MM.1S (cell line): ENCODE measurements around the gene WDR70.

Experiments
- DNase-seq: peaks from one replicate; pipeline ENCODE4 v3.0.0-alpha.2; 2015
- H2AFZ ChIP-seq: fragments of 300-600 bp; sonication (generic); 2 replicates; pipeline ENCODE4 v1.6.0; 2016; ENCODE audit warnings: antibody characterized with exemption, low read length
- H3F3A ChIP-seq: fragments of 300-600 bp; sonication (generic); 2 replicates; pipeline ENCODE4 v1.6.1; 2016; ENCODE audit warnings: mild to moderate bottlenecking, antibody characterized with exemption, low read length, moderate library complexity, mixed read lengths; ENCODE audit not compliant: insufficient read depth
- H3K27ac ChIP-seq: fragments of 300-600 bp; sonication (generic); 2 replicates; pipeline ENCODE4 v1.5.1; 2016; ENCODE audit warnings: mild to moderate bottlenecking, low read length
- H3K27me3 ChIP-seq: fragments of 300-600 bp; sonication (generic); replicated peaks from 2 replicates; pipeline ENCODE4 v1.6.0; 2016; ENCODE audit warnings: low read length; ENCODE audit not compliant: insufficient read depth
- H3K36me3 ChIP-seq: fragments of 300-600 bp; sonication (generic); replicated peaks from 2 replicates; pipeline ENCODE4 v1.6.1; 2016; ENCODE audit warnings: mild to moderate bottlenecking, low read length, mixed read lengths; ENCODE audit not compliant: insufficient read depth
- H3K4me1 ChIP-seq: fragments of 300-600 bp; sonication (generic); 2 replicates; pipeline ENCODE4 v1.6.1; 2016; ENCODE audit warnings: low read length, mixed read lengths
- H3K4me2 ChIP-seq: fragments of 300-600 bp; sonication (generic); 2 replicates; pipeline ENCODE4 v1.6.0; 2016; ENCODE audit warnings: low read depth, low read length
- H3K4me3 ChIP-seq: fragments of 300-600 bp; sonication (generic); 2 replicates; pipeline ENCODE4 v1.5.1; 2016; ENCODE audit warnings: low read length, mixed read lengths
- H3K79me2 ChIP-seq: fragments of 300-600 bp; sonication (generic); 2 replicates; pipeline ENCODE4 v1.6.1; 2016; ENCODE audit warnings: mixed run types, low read length, mixed read lengths
- H3K9ac ChIP-seq: fragments of 300-600 bp; sonication (generic); 2 replicates; pipeline ENCODE4 v1.6.1; 2016; ENCODE audit warnings: low read length, mixed read lengths
- H3K9me2 ChIP-seq: fragments of 300-600 bp; sonication (generic); replicated peaks from 2 replicates; pipeline ENCODE4 v1.6.1; 2016; ENCODE audit warnings: mild to moderate bottlenecking, low read length, mixed read lengths; ENCODE audit not compliant: insufficient read depth
- H3K9me3 ChIP-seq: fragments of 300-600 bp; sonication (generic); replicated peaks from 2 replicates; pipeline ENCODE4 v1.6.1; 2016; ENCODE audit warnings: mild to moderate bottlenecking, low read length, mixed read lengths; ENCODE audit not compliant: insufficient read depth
- H4K20me1 ChIP-seq: fragments of 300-600 bp; sonication (generic); 2 replicates; pipeline ENCODE4 v1.6.1; 2016; ENCODE audit warnings: mild to moderate bottlenecking, low read length, moderate library complexity, mixed read lengths; ENCODE audit not compliant: insufficient read depth
- CTCF ChIP-seq: fragments of 300-600 bp; sonication (generic); IDR thresholded peaks from 2 replicates; pipeline ENCODE4 v1.5.1; 2016; ENCODE audit warnings: antibody characterized with exemption, low read length, mixed read lengths
- EZH2 ChIP-seq: fragments of 300-600 bp; sonication (generic); optimal IDR thresholded peaks from 2 replicates; pipeline ENCODE3; 2017; ENCODE audit warnings: low read depth, mild to moderate bottlenecking, antibody characterized with exemption, low read length, mixed read lengths
- EZH2phosphoT487 ChIP-seq: fragments of 300-600 bp; sonication (generic); IDR thresholded peaks from 2 replicates; pipeline ENCODE4 v1.6.1; 2018; ENCODE audit warnings: antibody characterized with exemption, low read length

The WDR70 gene

GRCh38 chr5:37490931-37491330 is 111.8 kb downstream of the WDR70 start:
- no peak for TF ChIP-seq EZH2
- TF ChIP-seq EZH2phosphoT487 = no peak
- no peak for TF ChIP-seq CTCF
- H4K20me1 ChIP-seq = no peaks in the 10 kb centered on the region
- no peaks in the 10 kb centered on the region for H3K9me2 ChIP-seq
- no peaks in the 10 kb centered on the region for H3F3A ChIP-seq
- no peaks in the 10 kb centered on the region for H3K27me3 ChIP-seq
- no peak overlapping the region for H3K27ac ChIP-seq
- H3K4me2 ChIP-seq = no peak overlapping the region
- no peaks in the 10 kb centered on the region for H3K4me1 ChIP-seq
- no peak overlapping the region for H3K4me3 ChIP-seq
- no peaks in the 10 kb centered on the region for H3K36me3 ChIP-seq
- H2AFZ ChIP-seq = no peak overlapping the region
- peaks cover 4% of the 10 kb centered on the region; the same call in 1 of the 2 replicates for H3K79me2 ChIP-seq
- H3K9me3 ChIP-seq = no peaks in the 10 kb centered on the region
- no peak overlapping the region for H3K9ac ChIP-seq
- DNase-seq = no peak

- H3K4me3 ChIP-seq = no peak overlapping the region
- no peak overlapping the region for H3K9ac ChIP-seq
- H2AFZ ChIP-seq = no peak overlapping the region
- H3K27me3 ChIP-seq = no peaks in the 10 kb centered on the region
- no peaks in the 10 kb centered on the region for H3K36me3 ChIP-seq
- H3K9me2 ChIP-seq = no peaks in the 10 kb centered on the region
- DNase-seq = no peak
- H3K9me3 ChIP-seq = no peaks in the 10 kb centered on the region
- H4K20me1 ChIP-seq = no peaks in the 10 kb centered on the region
- no peaks in the 10 kb centered on the region for H3F3A ChIP-seq
- peaks cover 4% of the 10 kb centered on the region; the same call in 1 of the 2 replicates for H3K79me2 ChIP-seq
- no peaks in the 10 kb centered on the region for H3K4me1 ChIP-seq
- no peak overlapping the region for H3K27ac ChIP-seq
- no peak overlapping the region for H3K4me2 ChIP-seq
- TF ChIP-seq EZH2phosphoT487 (no peak), CTCF (no peak), EZH2 (no peak)
Measured at GRCh38 chr5:37492778-37493555, 113.8 kb downstream of the WDR70 start.

GRCh38 chr5:37494756-37495155 is 115.6 kb downstream of the WDR70 start:
- Histone ChIP-seq H3K27me3 (no peaks in the 10 kb centered on the region), H3K27ac (no peak overlapping the region), H3K4me2 (no peak overlapping the region), H3K4me3 (no peak overlapping the region), H3K9me3 (no peaks in the 10 kb centered on the region), H4K20me1 (no peaks in the 10 kb centered on the region), H3K4me1 (no peaks in the 10 kb centered on the region), H3F3A (no peaks in the 10 kb centered on the region), H2AFZ (no peak overlapping the region), H3K9me2 (no peaks in the 10 kb centered on the region), H3K79me2 (0 out of 2 replicates have a peak, but pooled peaks cover 4% of the 10 kb centered on the region), H3K36me3 (no peaks in the 10 kb centered on the region), H3K9ac (no peak overlapping the region)
- no peak for DNase-seq
- TF ChIP-seq EZH2 (no peak), CTCF (no peak), EZH2phosphoT487 (no peak)
